BJ (cell line): ENCODE data around the gene RIN1. TPM values are rescaled to one million over a fixed set of nuclear protein-coding genes. Genes with fewer than 3 reads are reported as not detected.

Experiments
- CTCF ChIA-PET: fragments of 350-600 bp; formaldehyde crosslinking; extraction: SDS; loops from one replicate; lab custom pipeline; 2021; ENCODE audit warnings: antibody characterized with exemption, inconsistent platforms; lab: Yijun Ruan, JAX
- POLR2A ChIA-PET: fragments of 300-600 bp; sonication (Branson Sonifier 250); formaldehyde crosslinking; extraction: SDS; loops from one replicate; lab custom pipeline; 2021; ENCODE audit warnings: antibody characterized with exemption; lab: Charles Lee
- DNase-seq: peaks from one replicate; pipeline ENCODE4 v3.0.0-alpha.2; 2011; ENCODE audit warnings: low read depth
- H3K27me3 ChIP-seq: 2 replicates; pipeline ENCODE4 v1.6.0; 2011; ENCODE audit warnings: low read length; ENCODE audit not compliant: control insufficient read depth, insufficient read depth
- H3K36me3 ChIP-seq: 2 replicates; pipeline ENCODE4 v1.5.1; 2011; ENCODE audit warnings: low read length; ENCODE audit not compliant: control insufficient read depth, insufficient read depth
- H3K4me3 ChIP-seq: 2 replicates; pipeline ENCODE4 v1.5.1; 2011; ENCODE audit warnings: low read depth, mild to moderate bottlenecking, control low read depth, low read length
- polyA plus RNA-seq: library from polyadenylated mRNA; depleted of rRNA; stranded (reverse); fragments of >200 nt; gene quantifications from 2 replicates; pipeline ENCODE4 v1.2.3, GENCODE V29; 2011
- TF ChIP-seq, protein P1 (sequence below): IDR thresholded peaks from 2 replicates; pipeline ENCODE4 v1.5.1; 2011; ENCODE audit warnings: low read depth, mild to moderate bottlenecking, control low read depth, inconsistent platforms, low read length, moderate library complexity; ENCODE audit not compliant: insufficient read depth

RIN1 gene
- polyA plus RNA-seq, 1 experiment, result 9.2 TPM

DNA sequence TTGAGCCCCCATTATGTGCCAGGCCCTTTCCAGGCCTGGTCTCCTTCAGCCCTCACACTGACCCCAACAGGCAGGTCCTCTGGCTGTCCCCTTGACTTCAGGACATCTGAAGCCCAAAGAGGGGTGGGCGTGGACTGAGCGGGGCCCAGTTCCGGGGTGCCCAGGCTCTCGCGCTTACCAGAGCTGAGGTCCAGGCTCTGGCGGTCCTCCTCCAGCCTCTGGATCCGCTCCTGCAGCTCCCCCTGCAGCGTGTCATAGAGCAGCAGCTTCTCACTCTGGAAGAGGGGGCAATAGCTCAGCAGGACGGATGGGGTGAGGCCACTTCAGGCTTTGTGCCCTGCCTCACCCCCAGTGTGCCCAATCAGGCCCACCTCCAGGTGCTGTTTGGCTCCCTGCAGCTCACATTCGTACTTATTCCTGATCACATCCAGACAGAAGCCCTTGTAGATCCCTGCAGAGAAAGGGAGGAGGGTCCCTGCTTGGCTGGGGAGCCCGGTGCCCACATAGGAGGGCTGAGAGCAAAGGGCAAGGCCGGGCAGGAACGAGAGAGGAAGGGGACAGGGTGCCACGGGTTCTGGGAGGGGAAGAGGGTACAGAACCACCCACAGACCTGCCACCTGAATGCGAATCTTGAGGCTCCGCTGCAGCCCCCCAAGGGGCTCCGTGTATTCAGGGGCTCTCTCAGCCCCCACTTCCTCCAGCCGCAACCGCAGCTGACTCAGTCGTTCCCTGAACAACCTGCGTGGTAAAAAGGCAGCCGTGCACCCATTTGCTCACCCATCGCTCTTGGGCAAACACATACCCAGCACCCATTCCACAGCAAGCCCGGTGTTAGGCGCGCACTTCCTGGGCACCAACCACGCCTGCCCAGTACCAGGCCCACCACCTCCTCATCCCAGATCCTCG, 4.6 kb upstream of the RIN1 start:
- CTCF ChIA-PET, result interaction anchor here (0.9 to 9.2 kb wide), 3 partner anchors 29 to 48 kb away, joined by 3 to 81 read pairs (median 3); no protein-coding TSS in a partner anchor
- TF ChIP-seq, protein P1, sequence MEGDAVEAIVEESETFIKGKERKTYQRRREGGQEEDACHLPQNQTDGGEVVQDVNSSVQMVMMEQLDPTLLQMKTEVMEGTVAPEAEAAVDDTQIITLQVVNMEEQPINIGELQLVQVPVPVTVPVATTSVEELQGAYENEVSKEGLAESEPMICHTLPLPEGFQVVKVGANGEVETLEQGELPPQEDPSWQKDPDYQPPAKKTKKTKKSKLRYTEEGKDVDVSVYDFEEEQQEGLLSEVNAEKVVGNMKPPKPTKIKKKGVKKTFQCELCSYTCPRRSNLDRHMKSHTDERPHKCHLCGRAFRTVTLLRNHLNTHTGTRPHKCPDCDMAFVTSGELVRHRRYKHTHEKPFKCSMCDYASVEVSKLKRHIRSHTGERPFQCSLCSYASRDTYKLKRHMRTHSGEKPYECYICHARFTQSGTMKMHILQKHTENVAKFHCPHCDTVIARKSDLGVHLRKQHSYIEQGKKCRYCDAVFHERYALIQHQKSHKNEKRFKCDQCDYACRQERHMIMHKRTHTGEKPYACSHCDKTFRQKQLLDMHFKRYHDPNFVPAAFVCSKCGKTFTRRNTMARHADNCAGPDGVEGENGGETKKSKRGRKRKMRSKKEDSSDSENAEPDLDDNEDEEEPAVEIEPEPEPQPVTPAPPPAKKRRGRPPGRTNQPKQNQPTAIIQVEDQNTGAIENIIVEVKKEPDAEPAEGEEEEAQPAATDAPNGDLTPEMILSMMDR, result no peak
- H3K4me3 ChIP-seq, result no peak overlapping the region

GRCh38 chr11:66339686-66340483, 3.7 kb upstream of the RIN1 start:
- peaks cover 25% of the 10 kb centered on the region for H3K36me3 ChIP-seq
- ChIA-PET POLR2A (no interaction called here), CTCF (interaction anchor here (0.9 to 9.2 kb wide), 3 partner anchors 28 to 49 kb away, joined by 3 to 81 read pairs (median 3); no protein-coding TSS in a partner anchor)
- TF ChIP-seq, protein P1, result no peak
- no peaks in the 10 kb centered on the region for H3K27me3 ChIP-seq
- no peak overlapping the region for H3K4me3 ChIP-seq
- DNase-seq, result no peak

More for the DNA sequence above, 4.6 kb upstream of the RIN1 start:
- Histone ChIP-seq H3K36me3 (peaks cover 25% of the 10 kb centered on the region), H3K27me3 (no peaks in the 10 kb centered on the region)
- no peak for DNase-seq
- POLR2A ChIA-PET, result no interaction called here

GRCh38 chr11:66339162-66339675, 3.0 kb upstream of the RIN1 start:
- no peak for DNase-seq
- TF ChIP-seq, protein P1, result no peak
- ChIA-PET POLR2A (no interaction called here), CTCF (interaction anchor here (1.1 to 9.2 kb wide), 3 partner anchors 28 to 54 kb away, joined by 3 to 81 read pairs (median 6); no protein-coding TSS in a partner anchor)
- Histone ChIP-seq H3K36me3 (peaks cover 26% of the 10 kb centered on the region), H3K27me3 (no peaks in the 10 kb centered on the region), H3K4me3 (no peak overlapping the region)

- ChIA-PET CTCF (interaction anchor here (0.9 to 9.2 kb wide), 7 partner anchors 12 to 71 kb away, joined by 3 to 81 read pairs (median 3); partner anchors contain the start of gene YIF1A), POLR2A (no interaction called here)
- Histone ChIP-seq H3K36me3 (peaks cover 30% of the 10 kb centered on the region), H3K4me3 (no peak overlapping the region), H3K27me3 (no peaks in the 10 kb centered on the region)
- no peak for DNase-seq
- TF ChIP-seq, protein P1, result no peak
Observed at GRCh38 chr11:66338276-66339161, 2.3 kb upstream of the RIN1 start.
